K562 (cell line): ENCODE data around the gene PLD3. TPM values are rescaled to one million over a fixed set of nuclear protein-coding genes. Genes with fewer than 3 reads are reported as not detected.

Source experiments
- ATAC-seq: fragments of 200-7000 bp; cut with Tn5 transposase; 3 replicates; pipeline ENCODE4 v1.9.1; 2020; ENCODE audit warnings: moderate library complexity
- BruUV-seq: library from RNA; stranded (reverse); fragments of 400-500 nt; replicated peaks from 2 replicates; lab custom pipeline; 2021; lab: Mats Ljungman, UMichigan
- CTCF ChIA-PET: fragments of 300-600 bp; formaldehyde crosslinking; extraction: SDS; loops from one replicate; lab custom pipeline; 2021; ENCODE audit warnings: low intra/inter-chr PET ratio; lab: Yijun Ruan, JAX
- POLR2A ChIA-PET: fragments of 300-600, 350-650 bp; sonication (Branson Sonifier 250); formaldehyde crosslinking; extraction: SDS; loops from one replicate; lab custom pipeline; 2021; ENCODE audit warnings: antibody characterized with exemption, inconsistent platforms; lab: Yijun Ruan, JAX
- DNase-seq, 4 experiments: peaks; one replicate each; pipeline versions ENCODE4 v3.0.0 to v3.0.0-alpha.2; 2011 to 2018; ENCODE audit warnings: low spot score in 3 of 4, mixed read lengths in 3 of 4; ENCODE audit errors: extremely low read depth in 1 of 4
- FAIRE-seq: peaks from 2 replicates; lab custom pipeline; 2011; peaks lifted over from hg19 to GRCh38; lab: Jason Lieb, UNC
- H2AFZ ChIP-seq: 2 replicates; pipeline ENCODE4 v1.6.0; 2011; ENCODE audit warnings: low read depth, low read length, control low read depth, inconsistent platforms
- H3K27ac ChIP-seq: fragments of 200-600 bp; 3 replicates; pipeline ENCODE4 v1.8.0; 2011; ENCODE audit warnings: low read depth, mild to moderate bottlenecking, control low read depth, inconsistent platforms, low read length, moderate library complexity, mixed read lengths; ENCODE audit errors: extremely low read depth
- H3K27me3 ChIP-seq, 2 experiments: fragments of 300-600 bp in 1 of 2; 2 replicates in 1 of 2; 3 replicates in 1 of 2; pipeline versions ENCODE4 v1.6.0 to v1.8.0; 2011; ENCODE audit warnings: inconsistent platforms in 2 of 2, low read length in 2 of 2, mild to moderate bottlenecking in 1 of 2, mixed read lengths in 1 of 2, moderate library complexity in 1 of 2; ENCODE audit not compliant: control insufficient read depth in 2 of 2, insufficient read depth in 2 of 2
- H3K36me3 ChIP-seq: fragments of 300-600 bp; 3 replicates; pipeline ENCODE4 v1.8.0; 2011; ENCODE audit warnings: mild to moderate bottlenecking, low read length, inconsistent platforms; ENCODE audit not compliant: control insufficient read depth, insufficient read depth
- H3K4me1 ChIP-seq, 2 experiments: fragments of 200-600 bp in 1 of 2; replicated peaks in 1 of 2; 2 replicates in 1 of 2; 3 replicates in 1 of 2; pipeline versions ENCODE4 v1.5.1 to v1.8.0; 2011; ENCODE audit warnings: inconsistent platforms in 2 of 2, low read length in 2 of 2, mild to moderate bottlenecking in 1 of 2, mixed read lengths in 1 of 2, moderate library complexity in 1 of 2; ENCODE audit not compliant: control insufficient read depth in 2 of 2, insufficient read depth in 2 of 2
- H3K4me2 ChIP-seq: 2 replicates; pipeline ENCODE4 v1.6.1; 2011; ENCODE audit warnings: low read length, control low read depth, inconsistent platforms, mixed read lengths; ENCODE audit not compliant: insufficient read depth
- H3K4me3 ChIP-seq: fragments of 200-600 bp; sonication (generic), shearing (Covaris generic); 2 replicates; pipeline ENCODE4 v1.5.1; 2016; ENCODE audit warnings: control low read depth, inconsistent platforms
- H3K79me2 ChIP-seq: fragments of 200-600 bp; 3 replicates; pipeline ENCODE4 v1.8.0; 2011; ENCODE audit warnings: low read length, inconsistent platforms; ENCODE audit not compliant: control insufficient read depth, insufficient read depth
- H3K9ac ChIP-seq, 2 experiments: 2 replicates each; pipeline versions ENCODE4 v1.6.0 to v1.6.1; 2011; ENCODE audit warnings: low read depth in 2 of 2, low read length in 2 of 2, control low read depth in 1 of 2, inconsistent platforms in 1 of 2, mild to moderate bottlenecking in 1 of 2, mixed read lengths in 1 of 2; ENCODE audit not compliant: insufficient read depth in 1 of 2
- H3K9me1 ChIP-seq: one replicate; pipeline ENCODE4 v1.6.0; 2011; ENCODE audit warnings: inconsistent platforms, mild to moderate bottlenecking, low read length, moderate library complexity; ENCODE audit not compliant: control insufficient read depth, insufficient read depth
- H3K9me3 ChIP-seq: replicated peaks from 2 replicates; pipeline ENCODE4 v1.5.1; 2011; ENCODE audit warnings: low read depth, low read length, inconsistent platforms; ENCODE audit not compliant: control insufficient read depth, insufficient read depth
- H4K20me1 ChIP-seq: replicated peaks from 2 replicates; pipeline ENCODE4 v1.6.1; 2011; ENCODE audit warnings: low read length, inconsistent platforms, mixed read lengths; ENCODE audit not compliant: control insufficient read depth, insufficient read depth
- ARID2 ChIP-seq: fragments of 450-650 bp; IDR thresholded peaks from 2 replicates; pipeline ENCODE4 v1.6.1; 2017; ENCODE audit warnings: antibody characterized with exemption, mild to moderate bottlenecking
- C11orf30 ChIP-seq: fragments of 450-650 bp; IDR thresholded peaks from 2 replicates; pipeline ENCODE4 v1.6.1; 2016; ENCODE audit warnings: low read depth, mild to moderate bottlenecking
- MAFF ChIP-seq: IDR thresholded peaks from 2 replicates; pipeline ENCODE4 v1.6.1; 2012; ENCODE audit warnings: low read length, improper control_type of control experiment
- MAFG ChIP-seq: fragments of 450-650 bp; conservative IDR thresholded peaks from 2 replicates; pipeline ENCODE4 v1.6.1; 2016; ENCODE audit warnings: missing genetic modification characterization, missing compliant biosample characterization
- MAFK ChIP-seq: IDR thresholded peaks from 2 replicates; pipeline ENCODE4 v1.6.1; 2011; ENCODE audit warnings: low read length, improper control_type of control experiment
- MEF2D ChIP-seq: conservative IDR thresholded peaks from 2 replicates; pipeline ENCODE4 v1.6.1; 2016; ENCODE audit warnings: low read depth, missing genetic modification characterization, missing compliant biosample characterization
- THRA ChIP-seq: fragments of 450-650 bp; IDR thresholded peaks from 2 replicates; pipeline ENCODE4 v1.6.1; 2017; ENCODE audit warnings: mild to moderate bottlenecking, moderate library complexity
- ZNF316 ChIP-seq: fragments of 450-650 bp; IDR thresholded peaks from 2 replicates; pipeline ENCODE4 v1.6.1; 2016
- whole genome bisulfite sequencing: fragments of 100-300 bp; shearing (Covaris generic); methylation state at CpG from one replicate; pipeline ENCODE4 v1.1.6; 2016; ENCODE audit warnings: low coverage, mixed read lengths; ENCODE audit not compliant: insufficient coverage; ENCODE audit errors: missing lambda C conversion rate; 5-methylcytosine and 5-hydroxymethylcytosine counted together
- in situ Hi-C: fragments of 300-500 bp; cut with MboI; formaldehyde crosslinking; loops from 4 replicates; pipeline ENCODE4 v1.15.0; 2018; ENCODE audit warnings: inconsistent platforms, mixed read lengths
- intact Hi-C: fragments of 100-400 bp; cut with micrococcal nuclease; formaldehyde crosslinking; loops from 2 replicates; pipeline ENCODE4 v1.14.2; 2022
- polyA plus RNA-seq, 8 experiments: library from polyadenylated mRNA; depleted of rRNA in 4 of 8; stranded (reverse) in 5 of 8; unstranded in 3 of 8; fragments of >200 nt; fragmentation: Nextera tagmentation in 2 of 8; fragmentation: Illumina TruSeq in 1 of 8; extraction: Ambion mirVana in 2 of 8; extraction: Trizol in 1 of 8; gene quantifications; 2 replicates each; pipeline versions ENCODE4 v1.2.1 to v1.2.3, GENCODE V29; 2011 to 2014; ENCODE audit warnings: inconsistent platforms in 1 of 8, missing spikeins in 1 of 8
- total RNA-seq, 7 experiments: library from RNA; depleted of rRNA in 6 of 7; stranded (reverse); fragments of >200 nt in 6 of 7; fragmentation: Illumina TruSeq in 2 of 7; extraction: Trizol in 2 of 7; gene quantifications; 2 replicates each; pipeline versions ENCODE4 v1.2.1 to v1.2.3, GENCODE V29; 2011 to 2021; ENCODE audit warnings: low replicate concordance in 1 of 7

PLD3 gene
- total and polyA plus RNA-seq, 9 of the 15 experiments (the other 6 are each of a cell fraction or from before 2014, with no cell fraction given) = 2.3 to 128 (median 72.7) TPM

- in situ Hi-C loops = no loop called here
Measured at GRCh38 chr19:40300668-40301067, 47.8 kb upstream of the PLD3 start.

More at GRCh38 chr19:40300668-40301067, 47.8 kb upstream of the PLD3 start:
- H3K27me3 ChIP-seq = no peaks in the 10 kb centered on the region
- no peaks in the 10 kb centered on the region for H3K36me3 ChIP-seq
- no peak overlapping the region for H3K27ac ChIP-seq
- intact Hi-C loops = no loop called here
- H3K4me3 ChIP-seq = no peak overlapping the region
- ATAC-seq (no peak), FAIRE-seq (no peak)
- H3K9me3 ChIP-seq = no peaks in the 10 kb centered on the region
- H2AFZ ChIP-seq = no peak overlapping the region
- CTCF ChIA-PET = no interaction called here
- no peak overlapping the region for H3K4me2 ChIP-seq
- no peaks in the 10 kb centered on the region; a peak in 2 of 5 replicates for H3K4me1 ChIP-seq
- POLR2A ChIA-PET = interaction anchor here (1.1 kb wide), 1 partner anchor 125 kb away, joined by 3 read pairs; the partner anchor contains the start of gene SERTAD1
- peak; percentile 90 for TF ChIP-seq C11orf30
- TF ChIP-seq ZNF316 = peak; percentile 95
- no peak for TF ChIP-seq MEF2D
- no peak for TF ChIP-seq ARID2
- TF ChIP-seq MAFK = peak; percentile 70
- TF ChIP-seq MAFG (tag) = peak; percentile 84
- TF ChIP-seq MAFF = peak; percentile 82
- TF ChIP-seq THRA = no peak
- TF ChIP-seq, all 486 proteins: peak for 5
- no peaks in the 10 kb centered on the region for H3K9me1 ChIP-seq
- no peaks in the 10 kb centered on the region for H3K79me2 ChIP-seq
- H4K20me1 ChIP-seq = no peaks in the 10 kb centered on the region
- DNase-seq = no peak
- WGBS = 40% methylated on average over 4 of the region's 4 CpGs
- BruUV-seq = no TSS peak
- H3K9ac ChIP-seq = 0 out of 4 replicates have a peak overlapping the region, but pooled peaks of 1 of the 2 experiments have one; percentile 11
